Activated naive CD8-positive, alpha-beta T cell treated with anti-CD3 and anti-CD28 coated beads, Interleukin-2, amount 10 ng/mL, durations not matched to agents 7 days and 5 days (primary cell): ENCODE results near the gene DYSF. TPM values are rescaled to one million over a fixed set of nuclear protein-coding genes. Genes with fewer than 3 reads are reported as not detected.

ENCODE experiments used
- ATAC-seq: fragments of 150-1000 bp; cut with Tn5 transposase; one replicate; pipeline ENCODE4 v1.10.0; 2021; ENCODE audit warnings: low read depth, moderate library complexity
- POLR2A ChIA-PET: fragments of 350-600 bp; sonication (Branson Sonifier 250); formaldehyde crosslinking; loops from one replicate; lab custom pipeline; 2021; ENCODE audit warnings: antibody characterized with exemption; lab: Charles Lee
- DNase-seq: peaks from one replicate; pipeline ENCODE4 v3.0.0; 2021
- H3K27ac Mint-ChIP-seq: one replicate; pipeline ENCODE4 v1.8.0; 2022; ENCODE audit warnings: mild to moderate bottlenecking, mixed read lengths
- H3K27me3 Mint-ChIP-seq: one replicate; pipeline ENCODE4 v1.8.0; 2022; ENCODE audit warnings: mild to moderate bottlenecking, moderate library complexity, mixed read lengths
- H3K36me3 Mint-ChIP-seq: one replicate; pipeline ENCODE4 v1.8.0; 2021; ENCODE audit warnings: mild to moderate bottlenecking, mixed read lengths
- H3K4me1 Mint-ChIP-seq: one replicate; pipeline ENCODE4 v1.8.0; 2021; ENCODE audit warnings: mixed read lengths
- H3K4me3 Mint-ChIP-seq: one replicate; pipeline ENCODE4 v1.8.0; 2022; ENCODE audit warnings: mild to moderate bottlenecking, moderate library complexity, mixed read lengths
- H3K9me3 Mint-ChIP-seq: one replicate; pipeline ENCODE4 v1.8.0; 2021; ENCODE audit warnings: mixed read lengths
- total RNA-seq, 2 experiments: library from RNA; stranded (reverse); gene quantifications; one replicate each; pipeline ENCODE4 v1.2.3, GENCODE V29; 2021

The DYSF gene
- total RNA-seq, 2 experiments from 2014 or later: 6.3 to 6.7 TPM

GRCh38 chr2:71609029-71609428 lies 155.7 kb downstream of the DYSF start:
- Mint-ChIP-seq H3K27ac (no peak overlapping the region), H3K27me3 (peaks cover 6% of the 10 kb centered on the region), H3K9me3 (no peaks in the 10 kb centered on the region), H3K36me3 (no peaks in the 10 kb centered on the region), H3K4me3 (no peak overlapping the region), H3K4me1 (peaks cover 9% of the 10 kb centered on the region)
- ATAC-seq (no peak), DNase-seq (peak; percentile 3)
- POLR2A ChIA-PET: no interaction called here

DNA sequence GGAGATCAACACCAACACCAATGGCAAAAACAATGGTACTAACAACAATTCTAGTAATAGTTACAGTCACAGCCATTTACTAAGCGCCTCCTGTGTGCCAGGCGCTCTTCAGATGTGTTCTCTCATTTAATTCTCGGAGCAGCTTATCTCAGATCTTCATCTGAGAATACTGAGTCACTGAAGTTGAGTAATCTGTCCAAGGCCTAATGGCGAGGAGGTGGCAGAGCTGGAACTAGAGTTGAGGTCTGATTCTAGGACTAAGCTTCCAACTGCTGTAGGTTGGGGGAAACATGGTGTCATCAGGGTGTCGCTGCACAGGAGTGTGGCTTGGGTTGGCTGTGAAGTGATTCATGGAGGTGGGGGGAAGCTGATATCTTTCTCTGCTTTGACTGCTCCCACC lies 156.1 kb downstream of the DYSF start:
- POLR2A ChIA-PET: no interaction called here
- DNase-seq (peak; percentile 12), ATAC-seq (no peak)
- H3K36me3 Mint-ChIP-seq: no peaks in the 10 kb centered on the region
- H3K4me1 Mint-ChIP-seq: peaks cover 7% of the 10 kb centered on the region
- no peak overlapping the region for H3K4me3 Mint-ChIP-seq
- no peak overlapping the region for H3K27ac Mint-ChIP-seq
- H3K27me3 Mint-ChIP-seq: peaks cover 6% of the 10 kb centered on the region
- H3K9me3 Mint-ChIP-seq: no peaks in the 10 kb centered on the region

- H3K9me3 Mint-ChIP-seq: no peaks in the 10 kb centered on the region
- POLR2A ChIA-PET: no interaction called here
- H3K4me1 Mint-ChIP-seq: peaks cover 2% of the 10 kb centered on the region
- no peak overlapping the region for H3K27ac Mint-ChIP-seq
- DNase-seq (peak; percentile 4), ATAC-seq (no peak)
- peaks cover 6% of the 10 kb centered on the region for H3K27me3 Mint-ChIP-seq
- no peaks in the 10 kb centered on the region for H3K36me3 Mint-ChIP-seq
- H3K4me3 Mint-ChIP-seq: no peak overlapping the region
Measured at GRCh38 chr2:71609958-71610357, 156.6 kb downstream of the DYSF start.

DNA sequence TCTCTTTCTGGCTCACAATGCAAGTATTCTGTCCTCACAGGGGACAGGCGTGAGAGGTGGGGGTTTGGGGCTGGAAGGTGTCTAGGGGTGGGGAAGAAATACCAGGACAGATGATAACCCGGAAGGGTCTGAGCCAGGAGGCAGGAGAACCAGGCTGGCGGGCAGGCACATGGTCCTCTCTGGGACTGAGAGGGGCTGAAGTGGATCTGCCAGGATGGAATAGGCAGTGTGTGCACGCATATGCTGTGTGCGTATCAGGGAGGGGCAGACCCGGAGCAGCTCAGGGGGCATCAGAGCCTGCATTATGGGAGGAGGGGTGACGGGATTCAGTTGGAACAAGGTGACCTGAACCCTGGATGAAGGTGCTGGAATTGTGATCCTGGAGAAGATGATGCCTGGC lies 157.3 kb downstream of the DYSF start:
- H3K4me3 Mint-ChIP-seq: no peak overlapping the region
- no peak overlapping the region for H3K27ac Mint-ChIP-seq
- no peaks in the 10 kb centered on the region for H3K36me3 Mint-ChIP-seq
- no peaks in the 10 kb centered on the region for H3K4me1 Mint-ChIP-seq
- POLR2A ChIA-PET: no interaction called here
- ATAC-seq (no peak), DNase-seq (peak; percentile 8)
- no peaks in the 10 kb centered on the region for H3K9me3 Mint-ChIP-seq
- H3K27me3 Mint-ChIP-seq: peaks cover 6% of the 10 kb centered on the region

DNA sequence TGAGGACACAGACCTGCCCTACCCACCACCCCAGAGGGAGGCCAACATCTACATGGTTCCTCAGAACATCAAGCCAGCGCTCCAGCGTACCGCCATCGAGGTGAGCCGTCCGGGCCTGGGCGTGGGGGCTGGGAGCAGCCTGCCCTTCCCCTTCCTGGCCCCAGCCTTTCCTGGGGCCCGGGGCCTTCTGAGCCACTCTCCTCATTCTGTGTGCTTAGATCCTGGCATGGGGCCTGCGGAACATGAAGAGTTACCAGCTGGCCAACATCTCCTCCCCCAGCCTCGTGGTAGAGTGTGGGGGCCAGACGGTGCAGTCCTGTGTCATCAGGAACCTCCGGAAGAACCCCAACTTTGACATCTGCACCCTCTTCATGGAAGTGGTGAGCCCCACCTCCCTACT lies 157.9 kb downstream of the DYSF start:
- H3K36me3 Mint-ChIP-seq: no peaks in the 10 kb centered on the region
- no peaks in the 10 kb centered on the region for H3K4me1 Mint-ChIP-seq
- peaks cover 6% of the 10 kb centered on the region for H3K27me3 Mint-ChIP-seq
- DNase-seq (no peak), ATAC-seq (no peak)
- no peak overlapping the region for H3K27ac Mint-ChIP-seq
- no peak overlapping the region for H3K4me3 Mint-ChIP-seq
- H3K9me3 Mint-ChIP-seq: no peaks in the 10 kb centered on the region
- POLR2A ChIA-PET: no interaction called here

- Mint-ChIP-seq H3K27ac (no peak overlapping the region), H3K36me3 (no peaks in the 10 kb centered on the region), H3K4me3 (no peak overlapping the region), H3K9me3 (no peaks in the 10 kb centered on the region), H3K27me3 (peaks cover 6% of the 10 kb centered on the region), H3K4me1 (no peaks in the 10 kb centered on the region)
- POLR2A ChIA-PET: no interaction called here
- ATAC-seq (no peak), DNase-seq (peak; percentile 12)
Measured at GRCh38 chr2:71611781-71612527, 158.6 kb downstream of the DYSF start.

GRCh38 chr2:71612581-71613402 lies 159.4 kb downstream of the DYSF start:
- POLR2A ChIA-PET: no interaction called here
- no peaks in the 10 kb centered on the region for H3K9me3 Mint-ChIP-seq
- no peak for ATAC-seq
- DNase-seq: peak; percentile 15
- H3K4me1 Mint-ChIP-seq: no peaks in the 10 kb centered on the region
- no peaks in the 10 kb centered on the region for H3K36me3 Mint-ChIP-seq
- H3K4me3 Mint-ChIP-seq: no peak overlapping the region
- no peak overlapping the region for H3K27ac Mint-ChIP-seq
- H3K27me3 Mint-ChIP-seq: peaks cover 3% of the 10 kb centered on the region

DNA sequence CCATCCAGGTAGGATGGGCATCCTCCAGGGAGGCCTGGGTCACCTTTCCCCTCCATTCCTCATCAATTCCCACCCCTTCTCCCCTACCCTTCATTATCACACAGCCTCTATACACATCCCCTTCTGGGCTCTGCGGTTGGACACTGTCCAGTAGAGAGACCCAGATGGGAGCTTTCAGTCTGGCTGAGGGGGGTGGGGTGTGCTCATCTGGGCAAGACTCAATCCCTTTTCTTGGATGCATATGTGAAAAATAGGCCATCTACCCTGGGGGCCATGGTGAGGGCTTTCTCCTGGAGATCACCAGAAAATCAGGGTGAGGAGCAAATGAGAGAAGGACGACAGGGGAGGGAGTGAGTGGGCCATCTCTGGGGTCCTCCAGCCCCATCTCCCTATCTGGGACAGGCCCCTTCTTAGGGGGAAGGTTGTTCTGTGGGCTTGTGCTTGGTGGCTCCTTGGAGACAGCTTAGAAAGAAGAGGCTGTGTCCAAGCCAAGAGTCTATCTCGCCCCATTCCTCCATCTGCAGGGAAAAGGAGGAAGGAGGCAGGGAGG lies 160.1 kb downstream of the DYSF start:
- DNase-seq: peak; percentile 6
- H3K4me1 Mint-ChIP-seq: no peaks in the 10 kb centered on the region
- POLR2A ChIA-PET: no interaction called here
- no peaks in the 10 kb centered on the region for H3K9me3 Mint-ChIP-seq
- H3K27ac Mint-ChIP-seq: no peak overlapping the region
- H3K36me3 Mint-ChIP-seq: no peaks in the 10 kb centered on the region
- H3K4me3 Mint-ChIP-seq: no peak overlapping the region
- no peaks in the 10 kb centered on the region for H3K27me3 Mint-ChIP-seq
- no peak for ATAC-seq

DNA sequence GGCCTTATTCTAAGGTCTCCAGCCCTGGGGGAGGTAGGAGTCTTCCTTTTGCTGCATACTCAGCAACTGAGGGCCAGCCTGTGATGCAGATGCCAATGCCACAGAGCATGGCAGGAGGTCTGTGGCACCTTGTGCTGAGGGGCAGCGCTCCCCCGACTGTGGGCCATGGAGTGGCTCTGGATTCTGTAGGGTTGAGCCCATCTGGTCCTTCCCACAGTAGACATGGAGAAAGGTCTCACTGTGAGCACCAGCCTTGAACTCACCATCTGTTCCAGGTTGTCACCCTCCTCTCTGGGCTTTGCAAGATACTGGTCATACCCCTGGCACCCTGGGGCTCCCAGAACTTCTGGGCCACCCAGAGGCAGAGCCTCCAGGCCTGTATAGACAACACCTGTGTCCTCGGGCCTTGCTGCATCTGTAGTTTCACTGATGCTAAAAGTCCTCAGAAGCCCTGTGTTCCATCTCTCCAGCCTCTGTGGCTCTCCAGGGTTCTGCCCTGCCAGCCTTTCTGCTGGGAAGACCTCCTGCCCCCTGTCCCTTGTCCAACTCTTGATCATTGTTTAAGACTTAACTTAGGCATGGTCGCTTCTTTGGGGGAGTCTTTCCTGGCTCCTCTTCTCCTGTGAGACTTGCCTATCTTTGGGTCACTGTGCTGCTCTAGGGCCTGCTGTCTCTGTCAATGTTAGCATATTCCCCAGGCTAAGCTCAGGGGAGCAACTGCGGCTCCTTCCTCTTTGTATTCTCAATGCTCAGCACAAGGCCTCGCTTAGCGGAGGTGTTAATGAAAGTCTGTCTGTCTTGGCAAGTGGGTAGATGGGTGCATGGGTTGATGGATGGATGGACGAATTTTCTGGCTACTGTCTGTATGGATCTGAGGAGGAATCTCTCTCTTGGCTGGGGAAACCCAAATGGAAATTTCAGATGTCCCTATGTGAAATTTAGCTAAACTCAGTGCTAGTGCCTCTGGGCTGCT lies 160.9 kb downstream of the DYSF start:
- POLR2A ChIA-PET: no interaction called here
- H3K4me3 Mint-ChIP-seq: no peak overlapping the region
- no peaks in the 10 kb centered on the region for H3K27me3 Mint-ChIP-seq
- no peak overlapping the region for H3K27ac Mint-ChIP-seq
- ATAC-seq: no peak
- DNase-seq: peak; percentile 9
- H3K4me1 Mint-ChIP-seq: no peaks in the 10 kb centered on the region
- H3K36me3 Mint-ChIP-seq: no peaks in the 10 kb centered on the region
- no peaks in the 10 kb centered on the region for H3K9me3 Mint-ChIP-seq

DNA sequence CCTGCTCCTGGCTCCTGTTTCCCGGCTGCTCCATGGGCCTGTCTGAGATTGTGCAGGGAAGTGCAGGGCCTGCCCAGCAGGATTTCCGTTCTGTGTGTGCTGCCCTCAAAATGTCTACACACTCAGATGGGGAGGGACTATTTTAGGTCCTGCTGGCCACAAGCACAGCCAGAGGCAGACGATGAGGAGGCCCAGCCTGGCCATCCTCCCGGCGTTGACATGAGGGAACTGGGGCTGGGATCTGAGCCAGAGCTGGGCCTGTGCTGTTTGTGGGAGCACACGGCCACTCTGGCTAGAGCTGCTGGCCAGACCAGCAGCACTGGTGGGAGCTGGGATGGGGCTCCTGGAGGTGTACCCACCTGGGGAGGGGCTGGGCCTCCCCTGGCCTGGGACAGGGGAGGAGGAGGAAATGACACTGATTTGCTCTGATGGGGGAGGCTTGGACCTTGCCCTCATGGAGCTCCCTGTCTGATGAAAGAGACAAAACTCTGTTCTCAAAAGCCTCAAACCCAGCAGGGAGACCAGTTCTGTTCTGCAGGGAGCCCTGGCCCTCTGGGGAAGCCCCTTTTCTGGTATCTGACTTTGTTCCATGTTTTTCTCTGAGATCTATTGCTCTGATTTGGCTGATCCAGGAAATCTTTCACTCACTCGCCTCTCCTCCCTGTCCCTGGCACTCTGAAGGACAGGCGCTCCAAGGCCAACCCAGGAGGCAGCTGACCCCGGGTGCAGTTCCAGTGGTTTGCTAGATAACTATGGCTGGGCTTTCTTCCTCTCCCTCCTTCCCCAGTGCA lies 161.8 kb downstream of the DYSF start:
- Mint-ChIP-seq H3K36me3 (no peaks in the 10 kb centered on the region), H3K27me3 (no peaks in the 10 kb centered on the region), H3K27ac (no peak overlapping the region), H3K4me1 (no peaks in the 10 kb centered on the region), H3K9me3 (no peaks in the 10 kb centered on the region), H3K4me3 (no peak overlapping the region)
- POLR2A ChIA-PET: no interaction called here
- DNase-seq (no peak), ATAC-seq (no peak)

DNA sequence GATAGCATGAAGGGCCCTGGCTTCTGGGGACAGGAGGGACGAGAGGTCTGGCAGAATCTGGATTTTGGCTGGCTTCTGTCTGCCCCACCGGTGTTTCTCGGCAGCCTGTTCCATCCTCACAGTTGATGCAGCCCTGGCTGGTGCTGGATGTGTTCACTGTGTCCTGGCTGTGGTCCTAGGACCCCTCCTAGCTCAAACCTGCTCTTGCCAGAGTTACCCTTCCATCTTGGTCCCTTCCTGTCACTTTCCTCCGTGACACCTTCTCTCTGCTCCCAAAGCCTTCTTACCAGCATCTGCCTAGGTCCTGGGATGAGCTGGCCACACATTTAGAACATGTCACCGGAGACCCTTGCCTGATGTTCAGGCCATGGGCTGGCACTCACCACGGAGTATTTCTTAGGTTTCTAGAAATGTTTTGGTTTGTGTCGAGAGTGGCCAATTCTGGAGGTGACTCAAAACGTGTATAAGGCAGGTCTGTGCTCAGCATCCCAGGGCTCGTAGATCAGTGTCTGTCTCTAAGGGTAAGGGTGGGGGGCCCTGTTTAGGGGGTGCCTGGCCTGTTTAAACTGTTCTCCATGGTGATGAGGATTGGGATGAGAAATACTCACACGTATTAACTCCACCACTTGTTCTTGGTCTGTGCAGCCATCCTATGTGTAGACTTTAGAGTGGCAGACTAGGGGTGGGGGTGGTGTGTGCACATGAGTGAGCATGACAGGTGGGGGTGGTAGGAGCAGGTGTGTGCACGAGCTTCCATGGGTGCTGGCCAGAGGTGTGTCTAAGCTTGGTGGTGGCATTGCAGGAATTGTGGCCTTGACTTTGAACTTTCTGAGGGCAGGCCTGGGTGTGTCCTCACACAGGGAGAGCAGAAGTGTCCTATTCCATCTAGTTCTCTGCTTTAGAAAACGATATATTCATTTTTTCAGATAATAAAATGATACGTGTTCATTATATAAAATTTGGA lies 162.7 kb downstream of the DYSF start:
- Mint-ChIP-seq H3K36me3 (no peaks in the 10 kb centered on the region), H3K27ac (no peak overlapping the region), H3K4me3 (no peak overlapping the region), H3K27me3 (peaks cover 2% of the 10 kb centered on the region), H3K9me3 (no peaks in the 10 kb centered on the region), H3K4me1 (no peaks in the 10 kb centered on the region)
- no peak for ATAC-seq
- POLR2A ChIA-PET: no interaction called here
- no peak for DNase-seq

DNA sequence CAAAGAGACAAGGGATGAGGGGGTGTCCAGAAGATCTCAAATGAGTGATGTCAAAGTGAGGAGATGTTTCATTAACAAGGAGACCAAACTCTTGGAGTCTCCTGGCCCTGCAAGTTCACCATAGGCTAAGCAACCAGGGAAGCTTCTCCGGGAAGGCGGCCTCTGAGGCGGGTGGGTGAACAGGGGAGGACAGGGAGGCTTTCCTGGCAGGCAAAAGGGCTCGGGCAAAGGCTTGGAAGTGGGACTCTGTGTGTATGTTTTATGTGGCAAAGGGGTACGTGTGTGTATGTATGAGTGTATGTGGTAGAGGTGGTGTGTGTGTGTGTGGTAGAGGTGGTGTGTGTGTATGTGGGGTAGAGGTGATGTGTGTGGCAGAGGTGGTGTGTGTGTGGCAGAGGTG lies 163.9 kb downstream of the DYSF start:
- H3K36me3 Mint-ChIP-seq: no peaks in the 10 kb centered on the region

More for the DNA sequence above, 163.9 kb downstream of the DYSF start:
- no peak for DNase-seq
- POLR2A ChIA-PET: no interaction called here
- no peaks in the 10 kb centered on the region for H3K4me1 Mint-ChIP-seq
- peaks cover 3% of the 10 kb centered on the region for H3K27me3 Mint-ChIP-seq
- no peaks in the 10 kb centered on the region for H3K9me3 Mint-ChIP-seq
- H3K4me3 Mint-ChIP-seq: no peak overlapping the region
- ATAC-seq: no peak
- no peak overlapping the region for H3K27ac Mint-ChIP-seq
